IPS-20b (cell line): ENCODE measurements around the gene GPR12.

Experiments
- H3K27ac ChIP-seq: one replicate; pipeline ENCODE4 v1.5.1; 2013; ENCODE audit warnings: low read length
- H3K27me3 ChIP-seq: 2 replicates; pipeline ENCODE4 v1.6.1; 2013; ENCODE audit warnings: mild to moderate bottlenecking, low read length, inconsistent platforms; ENCODE audit not compliant: insufficient read depth
- H3K36me3 ChIP-seq: 2 replicates; pipeline ENCODE4 v1.6.1; 2013; ENCODE audit warnings: low read depth, mild to moderate bottlenecking, inconsistent platforms, low read length, moderate library complexity; ENCODE audit not compliant: insufficient read depth
- H3K4me1 ChIP-seq: 2 replicates; pipeline ENCODE4 v1.6.1; 2013; ENCODE audit warnings: mild to moderate bottlenecking, control low read depth, inconsistent platforms, low read length, moderate library complexity; ENCODE audit not compliant: insufficient read depth
- H3K4me3 ChIP-seq: 2 replicates; pipeline ENCODE4 v1.5.1; 2013; ENCODE audit warnings: mild to moderate bottlenecking, low read length, inconsistent platforms
- H3K9ac ChIP-seq: 2 replicates; pipeline ENCODE4 v1.6.1; 2013; ENCODE audit warnings: low read depth, mild to moderate bottlenecking, inconsistent platforms, low read length, moderate library complexity
- H3K9me3 ChIP-seq: 2 replicates; pipeline ENCODE4 v1.6.1; 2013; ENCODE audit warnings: mild to moderate bottlenecking, low read depth, low read length, inconsistent platforms; ENCODE audit not compliant: insufficient read depth

The GPR12 gene

DNA sequence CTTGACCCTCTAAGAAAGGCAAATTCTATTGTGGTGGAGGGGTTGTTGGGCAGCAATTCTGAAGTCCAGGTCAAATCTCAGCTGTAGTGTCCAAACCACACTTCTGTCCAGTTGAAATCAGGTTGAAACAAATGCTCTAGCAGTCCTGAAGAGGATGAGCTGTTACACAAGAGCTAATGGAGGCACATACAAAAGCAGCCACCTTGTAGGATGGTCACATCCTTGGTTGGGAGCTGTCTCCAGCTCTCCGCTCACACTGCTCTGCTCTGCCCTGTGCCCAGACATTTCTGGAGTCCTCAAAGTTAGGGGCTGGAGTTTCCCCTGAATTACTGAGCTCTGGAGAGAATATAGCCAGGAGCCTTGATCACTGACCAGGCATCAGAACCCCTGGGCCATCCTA, 47.2 kb downstream of the GPR12 start:
- Histone ChIP-seq H3K4me3 (no peak overlapping the region), H3K36me3 (no peaks in the 10 kb centered on the region), H3K9me3 (no peaks in the 10 kb centered on the region), H3K27me3 (peaks cover 12% of the 10 kb centered on the region; the same call in 1 of the 2 replicates), H3K9ac (no peak overlapping the region), H3K4me1 (no peaks in the 10 kb centered on the region), H3K27ac (no peak overlapping the region)

DNA sequence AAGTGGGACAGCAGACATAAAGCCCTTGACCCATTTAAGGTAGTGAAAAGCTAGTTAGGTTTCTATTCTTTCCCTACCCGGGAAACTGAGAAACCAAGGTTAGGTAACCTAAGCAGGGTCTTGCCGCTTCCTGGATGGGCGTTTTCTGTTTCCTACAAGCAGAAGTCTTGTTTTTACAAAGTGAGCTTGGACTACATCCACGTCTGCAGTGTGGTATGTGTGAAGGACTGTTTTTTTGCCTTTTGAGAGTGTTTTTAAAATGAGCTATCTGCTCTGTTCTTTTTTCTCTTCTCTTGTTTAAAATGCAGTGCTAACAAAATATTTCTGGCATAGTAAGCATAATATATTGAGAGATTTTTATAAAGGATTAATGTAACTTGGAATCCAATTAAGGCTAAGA, 49.4 kb downstream of the GPR12 start:
- no peaks in the 10 kb centered on the region for H3K9me3 ChIP-seq
- H3K36me3 ChIP-seq: no peaks in the 10 kb centered on the region
- peaks cover 12% of the 10 kb centered on the region; the same call in 1 of the 2 replicates for H3K27me3 ChIP-seq
- H3K4me1 ChIP-seq: no peaks in the 10 kb centered on the region
- H3K9ac ChIP-seq: no peak overlapping the region
- H3K4me3 ChIP-seq: no peak overlapping the region
- H3K27ac ChIP-seq: no peak overlapping the region

DNA sequence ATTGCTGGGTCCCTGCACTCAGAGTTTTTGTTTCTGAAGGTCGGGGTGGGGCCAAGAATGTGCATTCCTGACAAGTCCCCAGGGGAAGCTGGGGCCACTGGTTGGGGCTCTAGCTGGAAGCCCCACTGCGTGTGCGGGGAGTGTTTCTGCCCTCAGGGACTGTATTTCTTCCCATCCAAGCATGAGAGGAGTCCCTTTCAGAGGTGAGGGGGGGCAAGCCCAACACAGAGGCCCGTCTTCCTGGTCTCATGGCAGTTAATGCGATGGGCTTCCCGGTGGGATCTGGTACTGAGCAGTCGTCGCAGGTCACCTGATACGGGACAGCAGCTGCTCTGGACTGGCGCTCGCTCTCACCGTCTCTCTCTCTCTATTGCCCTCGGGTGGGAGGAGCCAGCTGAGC, 50.4 kb downstream of the GPR12 start:
- Histone ChIP-seq H3K27me3 (peaks cover 12% of the 10 kb centered on the region; the same call in 1 of the 2 replicates), H3K4me3 (peak overlapping the region; percentile 33; the same call in 1 of the 2 replicates), H3K4me1 (no peaks in the 10 kb centered on the region), H3K9me3 (no peaks in the 10 kb centered on the region), H3K27ac (no peak overlapping the region), H3K9ac (no peak overlapping the region), H3K36me3 (no peaks in the 10 kb centered on the region)

GRCh38 chr13:26709461-26709860, 51.1 kb downstream of the GPR12 start:
- Histone ChIP-seq H3K27me3 (peaks cover 12% of the 10 kb centered on the region; the same call in 1 of the 2 replicates), H3K9me3 (no peaks in the 10 kb centered on the region), H3K27ac (no peak overlapping the region), H3K9ac (no peak overlapping the region), H3K4me3 (no peak overlapping the region), H3K36me3 (no peaks in the 10 kb centered on the region), H3K4me1 (no peaks in the 10 kb centered on the region)

- H3K36me3 ChIP-seq: no peaks in the 10 kb centered on the region
Measured at GRCh38 chr13:26708007-26708297, 52.6 kb downstream of the GPR12 start.

DNA sequence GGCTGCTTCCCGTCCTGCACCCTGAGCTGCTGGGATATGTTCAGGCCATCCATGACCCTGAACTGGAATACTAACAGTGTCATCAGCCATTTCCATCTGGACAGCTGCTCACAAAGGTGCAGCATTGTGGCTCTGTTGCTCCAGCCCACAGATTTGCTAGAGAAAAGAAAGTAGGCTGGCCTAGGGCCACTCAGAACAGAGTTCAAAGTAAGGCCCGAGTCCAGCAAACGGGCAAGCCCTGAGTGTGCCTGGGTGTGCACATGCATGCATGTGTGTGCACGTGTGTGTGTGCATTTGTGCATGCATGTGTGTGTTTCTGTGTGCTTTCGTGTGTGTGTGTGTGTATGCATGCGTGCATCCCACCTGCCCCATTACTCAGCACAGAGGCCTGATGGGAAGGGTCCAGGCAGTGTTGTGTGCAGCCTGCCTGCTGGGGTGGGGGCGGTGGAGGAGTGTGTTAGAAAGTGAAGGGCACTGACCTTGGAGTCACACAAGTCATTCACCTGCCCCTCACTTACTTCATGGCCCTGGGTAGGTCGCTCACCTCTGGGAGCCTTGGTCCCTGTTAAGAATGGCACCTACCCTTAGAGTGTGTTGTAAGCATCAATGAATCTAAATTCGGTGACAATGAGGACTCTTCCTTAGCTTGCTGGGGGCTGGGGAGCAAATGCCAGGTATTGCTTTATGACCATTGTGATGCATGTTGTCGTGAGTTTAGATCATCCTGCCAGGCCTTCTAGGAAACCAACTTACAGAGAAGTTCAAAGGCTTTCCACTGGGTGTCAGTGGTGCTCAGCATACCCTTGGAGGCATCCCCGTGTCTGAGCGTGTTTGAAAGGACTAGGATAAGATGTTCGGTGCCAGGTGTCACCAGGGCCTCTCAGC, 53.2 kb downstream of the GPR12 start:
- no peaks in the 10 kb centered on the region for H3K4me1 ChIP-seq
- no peak overlapping the region for H3K27ac ChIP-seq
- no peaks in the 10 kb centered on the region for H3K9me3 ChIP-seq
- H3K9ac ChIP-seq: no peak overlapping the region
- no peak overlapping the region for H3K4me3 ChIP-seq
- no peaks in the 10 kb centered on the region for H3K36me3 ChIP-seq
- peaks cover 12% of the 10 kb centered on the region; the same call in 1 of the 2 replicates for H3K27me3 ChIP-seq

More at GRCh38 chr13:26708007-26708297, 52.6 kb downstream of the GPR12 start:
- Histone ChIP-seq H3K9ac (no peak overlapping the region), H3K27ac (no peak overlapping the region), H3K4me3 (no peak overlapping the region), H3K27me3 (peaks cover 12% of the 10 kb centered on the region; the same call in 1 of the 2 replicates), H3K9me3 (no peaks in the 10 kb centered on the region), H3K4me1 (no peaks in the 10 kb centered on the region)

DNA sequence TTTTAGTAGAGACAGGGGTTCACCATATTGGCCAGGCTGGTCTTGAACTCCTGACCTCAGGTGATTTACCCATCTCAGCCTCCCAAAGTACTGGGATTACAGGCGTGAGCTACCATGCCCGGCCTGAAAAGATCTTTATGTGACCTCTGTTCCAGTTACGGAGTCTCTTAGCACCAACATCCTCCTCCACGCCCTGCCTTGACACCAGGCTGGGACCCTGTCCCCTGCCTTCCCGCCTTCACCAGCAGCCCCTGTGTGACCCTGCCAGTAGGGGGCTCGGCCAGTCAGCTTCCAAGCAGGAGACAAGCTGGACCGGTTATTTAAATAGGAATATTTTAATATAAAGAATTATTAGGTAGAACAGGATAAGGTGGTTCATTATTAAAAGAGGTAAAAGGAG, 54.2 kb downstream of the GPR12 start:
- no peaks in the 10 kb centered on the region for H3K9me3 ChIP-seq
- no peaks in the 10 kb centered on the region for H3K4me1 ChIP-seq
- no peak overlapping the region for H3K4me3 ChIP-seq
- H3K27ac ChIP-seq: no peak overlapping the region
- H3K9ac ChIP-seq: no peak overlapping the region
- no peaks in the 10 kb centered on the region for H3K36me3 ChIP-seq
- peaks cover 12% of the 10 kb centered on the region; the same call in 1 of the 2 replicates for H3K27me3 ChIP-seq

DNA sequence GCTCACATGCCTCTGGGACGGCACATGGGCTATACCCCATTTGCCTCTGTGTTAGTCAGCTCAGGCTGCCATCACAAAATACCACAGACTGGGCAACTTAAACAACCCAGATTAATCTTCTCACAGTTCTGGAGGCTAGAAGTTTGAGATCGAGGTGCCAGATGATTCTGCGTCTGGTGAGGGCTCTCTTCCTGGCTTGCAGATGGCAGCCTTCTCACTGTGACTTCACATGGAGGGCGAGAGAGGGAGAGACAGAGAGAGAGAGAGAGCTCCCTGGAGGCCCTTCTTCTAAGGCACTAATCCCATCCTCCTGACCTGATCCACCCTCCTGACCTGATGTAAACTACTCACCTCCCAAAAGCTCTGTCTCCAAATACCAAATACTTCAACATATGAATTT, 55.0 kb downstream of the GPR12 start:
- Histone ChIP-seq H3K27ac (no peak overlapping the region), H3K27me3 (0 out of 2 replicates have a peak, but pooled peaks cover 7% of the 10 kb centered on the region), H3K9ac (no peak overlapping the region)

More for the DNA sequence above, 55.0 kb downstream of the GPR12 start:
- H3K9me3 ChIP-seq: no peaks in the 10 kb centered on the region
- no peak overlapping the region for H3K4me3 ChIP-seq
- no peaks in the 10 kb centered on the region for H3K4me1 ChIP-seq
- H3K36me3 ChIP-seq: no peaks in the 10 kb centered on the region
